Neural crest cell (in vitro differentiated cells): Measurements from ENCODE around the gene RASGRF2. TPM values are rescaled to one million over a fixed set of nuclear protein-coding genes. Genes with fewer than 3 reads are reported as not detected.

ENCODE experiments used
- DNase-seq: peaks from one replicate; pipeline ENCODE4 v3.0.0; 2021; ENCODE audit warnings: low read depth, mixed read lengths, low spot score
- H3K27ac Mint-ChIP-seq: one replicate; pipeline ENCODE4 v1.8.0; 2021; ENCODE audit warnings: mild to moderate bottlenecking, mixed read lengths; ENCODE audit not compliant: unreplicated experiment
- H3K27me3 Mint-ChIP-seq: 2 replicates; pipeline ENCODE4 v1.8.0; 2021; ENCODE audit warnings: low read depth, mild to moderate bottlenecking, mixed read lengths
- H3K36me3 Mint-ChIP-seq: 2 replicates; pipeline ENCODE4 v1.8.0; 2021; ENCODE audit warnings: low read depth, mild to moderate bottlenecking, mixed read lengths
- H3K4me1 Mint-ChIP-seq: 2 replicates; pipeline ENCODE4 v1.8.0; 2021; ENCODE audit warnings: mixed read lengths
- H3K4me3 Mint-ChIP-seq: one replicate; pipeline ENCODE4 v1.8.0; 2021; ENCODE audit warnings: mild to moderate bottlenecking, mixed read lengths
- H3K9me3 Mint-ChIP-seq: 2 replicates; pipeline ENCODE4 v1.8.0; 2021; ENCODE audit warnings: mixed read lengths
- total RNA-seq: library from RNA; stranded (reverse); gene quantifications from 2 replicates; pipeline ENCODE4 v1.2.1, GENCODE V29; 2021
- TF ChIP-seq, protein P1 (sequence below): fragments of 200-600 bp; sonication (generic); conservative IDR thresholded peaks from 2 replicates; pipeline ENCODE4 v1.5.0; 2021; ENCODE audit warnings: antibody characterized with exemption, mild to moderate bottlenecking

The RASGRF2 gene
- total RNA-seq, 1 donor from 2014 or later = 0.19 TPM

DNA sequence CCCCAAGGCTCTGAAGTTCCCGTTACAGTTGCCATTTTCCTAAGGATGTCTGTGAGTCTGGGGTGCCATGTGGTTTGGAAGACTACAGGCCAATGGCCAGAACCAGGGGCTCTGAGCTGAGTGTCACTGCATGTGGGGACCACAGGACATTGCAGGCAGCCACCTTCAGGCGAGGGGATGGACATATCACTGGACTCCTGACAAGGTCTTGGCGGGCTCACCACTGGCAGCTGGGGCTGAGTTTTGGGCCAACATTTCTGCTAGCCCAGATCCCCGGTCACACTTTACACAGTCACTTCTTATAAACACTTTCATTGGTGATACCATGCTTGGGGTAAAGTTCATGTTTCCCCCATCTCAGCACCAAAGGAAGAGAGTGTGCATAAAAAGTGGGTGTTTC lies 109.8 kb downstream of the RASGRF2 start:
- H3K9me3 Mint-ChIP-seq = no peaks in the 10 kb centered on the region
- H3K4me1 Mint-ChIP-seq = no peaks in the 10 kb centered on the region
- no peaks in the 10 kb centered on the region for H3K36me3 Mint-ChIP-seq

DNA sequence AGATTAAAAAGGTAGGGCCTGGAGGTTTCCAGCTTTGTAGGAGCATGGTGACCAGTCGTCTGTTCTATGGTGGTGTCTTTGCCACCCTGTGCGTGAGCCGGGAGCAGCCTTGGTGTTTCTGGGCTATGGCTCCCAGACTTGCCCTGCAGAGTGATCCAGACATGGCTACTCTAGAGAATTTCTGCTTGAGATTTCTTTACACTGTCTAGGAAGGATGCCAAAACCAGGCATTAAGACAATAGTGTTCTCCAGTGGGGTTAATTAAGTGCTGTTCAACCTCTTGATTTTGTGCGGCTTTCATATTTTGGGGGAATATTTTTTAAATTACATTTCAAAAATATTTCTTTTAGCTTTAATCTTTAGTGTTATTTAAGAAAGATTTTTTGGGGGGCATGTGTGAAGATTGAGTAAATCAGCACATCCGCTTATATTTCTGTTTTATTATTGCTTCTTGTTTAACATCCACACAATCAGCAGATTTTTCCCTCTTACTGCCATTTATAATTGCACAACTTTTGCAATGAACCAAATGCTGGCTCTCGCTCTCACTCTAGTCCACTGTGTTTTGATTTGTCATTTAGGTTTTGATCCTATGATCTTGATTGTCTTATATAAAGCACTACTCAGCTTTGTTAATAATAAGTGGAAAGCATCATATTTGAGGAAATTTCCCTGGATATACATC lies 110.5 kb downstream of the RASGRF2 start:
- H3K9me3 Mint-ChIP-seq = no peaks in the 10 kb centered on the region
- H3K27me3 Mint-ChIP-seq = no peaks in the 10 kb centered on the region
- no peaks in the 10 kb centered on the region for H3K36me3 Mint-ChIP-seq

More for the DNA sequence above, 109.8 kb downstream of the RASGRF2 start:
- H3K27me3 Mint-ChIP-seq = no peaks in the 10 kb centered on the region
- DNase-seq = no peak
- H3K4me3 Mint-ChIP-seq = no peak overlapping the region
- TF ChIP-seq, protein P1, sequence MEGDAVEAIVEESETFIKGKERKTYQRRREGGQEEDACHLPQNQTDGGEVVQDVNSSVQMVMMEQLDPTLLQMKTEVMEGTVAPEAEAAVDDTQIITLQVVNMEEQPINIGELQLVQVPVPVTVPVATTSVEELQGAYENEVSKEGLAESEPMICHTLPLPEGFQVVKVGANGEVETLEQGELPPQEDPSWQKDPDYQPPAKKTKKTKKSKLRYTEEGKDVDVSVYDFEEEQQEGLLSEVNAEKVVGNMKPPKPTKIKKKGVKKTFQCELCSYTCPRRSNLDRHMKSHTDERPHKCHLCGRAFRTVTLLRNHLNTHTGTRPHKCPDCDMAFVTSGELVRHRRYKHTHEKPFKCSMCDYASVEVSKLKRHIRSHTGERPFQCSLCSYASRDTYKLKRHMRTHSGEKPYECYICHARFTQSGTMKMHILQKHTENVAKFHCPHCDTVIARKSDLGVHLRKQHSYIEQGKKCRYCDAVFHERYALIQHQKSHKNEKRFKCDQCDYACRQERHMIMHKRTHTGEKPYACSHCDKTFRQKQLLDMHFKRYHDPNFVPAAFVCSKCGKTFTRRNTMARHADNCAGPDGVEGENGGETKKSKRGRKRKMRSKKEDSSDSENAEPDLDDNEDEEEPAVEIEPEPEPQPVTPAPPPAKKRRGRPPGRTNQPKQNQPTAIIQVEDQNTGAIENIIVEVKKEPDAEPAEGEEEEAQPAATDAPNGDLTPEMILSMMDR = no peak
- no peak overlapping the region for H3K27ac Mint-ChIP-seq

DNA sequence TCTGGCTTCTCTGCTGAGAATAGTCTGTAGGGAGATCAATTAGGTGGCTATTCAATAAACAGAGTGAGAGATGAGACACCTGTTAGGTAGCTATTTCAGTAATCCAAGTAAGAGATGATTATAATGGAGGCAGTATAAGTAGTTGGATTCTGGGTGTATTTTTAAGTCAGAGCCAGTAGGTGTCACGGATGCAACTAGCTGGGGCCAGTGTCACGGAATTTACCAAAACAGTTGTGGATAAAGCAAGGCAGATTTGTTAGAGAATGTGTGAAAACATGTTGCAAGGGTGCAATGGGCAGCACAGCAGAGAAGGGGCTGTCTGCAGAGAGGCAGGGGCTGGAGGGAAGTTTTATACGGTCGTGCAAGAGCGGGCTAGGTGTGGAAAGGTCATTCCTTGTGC lies 114.9 kb downstream of the RASGRF2 start:
- Mint-ChIP-seq H3K36me3 (no peaks in the 10 kb centered on the region), H3K27ac (no peak overlapping the region), H3K27me3 (no peaks in the 10 kb centered on the region), H3K9me3 (no peaks in the 10 kb centered on the region), H3K4me3 (no peak overlapping the region), H3K4me1 (no peaks in the 10 kb centered on the region)
- TF ChIP-seq, protein P1 = no peak
- no peak for DNase-seq

More for the DNA sequence above, 110.5 kb downstream of the RASGRF2 start:
- no peak overlapping the region for H3K4me3 Mint-ChIP-seq
- no peaks in the 10 kb centered on the region for H3K4me1 Mint-ChIP-seq
- TF ChIP-seq, protein P1 = no peak
- no peak overlapping the region for H3K27ac Mint-ChIP-seq
- no peak for DNase-seq

DNA sequence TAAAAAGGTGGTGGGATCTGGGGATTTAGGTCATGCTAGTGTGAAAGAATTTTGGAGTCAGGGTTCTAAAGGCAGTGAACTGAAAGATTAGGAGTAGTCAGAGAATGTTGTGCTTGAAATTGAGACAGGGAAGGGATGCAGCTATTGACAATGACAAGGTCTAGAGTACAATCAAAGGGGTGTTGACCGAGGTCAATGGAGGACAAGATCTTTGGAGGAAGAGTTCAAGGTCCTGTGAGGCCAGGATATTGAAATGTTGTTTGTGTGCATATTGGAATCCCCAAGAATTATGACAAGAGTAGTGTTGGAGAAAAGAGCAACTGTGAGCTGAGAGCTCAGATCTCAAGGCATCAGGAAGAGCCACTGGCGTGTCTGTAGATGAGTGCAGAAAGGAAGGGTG lies 116.9 kb downstream of the RASGRF2 start:
- Mint-ChIP-seq H3K27me3 (no peaks in the 10 kb centered on the region), H3K4me1 (no peaks in the 10 kb centered on the region), H3K4me3 (no peak overlapping the region), H3K9me3 (no peaks in the 10 kb centered on the region), H3K27ac (no peak overlapping the region), H3K36me3 (no peaks in the 10 kb centered on the region)
- TF ChIP-seq, protein P1 = no peak
- no peak for DNase-seq

DNA sequence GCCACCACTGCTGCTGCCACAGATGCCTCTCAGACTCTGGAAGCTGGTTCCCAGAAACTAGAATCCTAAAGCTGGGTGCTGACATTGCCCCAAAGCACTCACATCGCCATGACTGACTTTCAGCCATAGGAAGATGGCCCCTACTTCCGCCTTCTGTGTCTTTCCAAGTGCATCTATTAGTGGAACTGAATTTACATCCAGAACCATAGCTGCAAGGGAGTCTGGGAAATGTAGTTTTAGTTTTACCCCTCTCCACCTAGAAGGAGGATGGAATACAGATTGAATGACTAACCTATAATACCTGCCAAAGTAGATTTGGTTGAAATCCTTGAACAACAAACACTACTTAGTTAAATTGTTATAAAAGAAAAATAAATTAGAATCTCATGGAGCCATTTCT lies 118.8 kb downstream of the RASGRF2 start:
- Mint-ChIP-seq H3K4me1 (no peaks in the 10 kb centered on the region), H3K36me3 (no peaks in the 10 kb centered on the region), H3K4me3 (no peak overlapping the region), H3K27me3 (no peaks in the 10 kb centered on the region), H3K27ac (no peak overlapping the region), H3K9me3 (no peaks in the 10 kb centered on the region)
- TF ChIP-seq, protein P1 = no peak
- DNase-seq = no peak
